Measurements from ENCODE around the gene TMEM131L.
"Not testable (repeated sequence)": the region's sequence is repeated elsewhere in the genome, so short reads cannot be mapped to it uniquely, and the experiment has no call there.

The TMEM131L gene

GRCh38 chr4:153450544-153450917 lies 15.6 kb upstream of the TMEM131L start:
- FAIRE-seq: no peak

- not testable (repeated sequence) for FAIRE-seq
Measured at GRCh38 chr4:153451145-153451544, 15.0 kb upstream of the TMEM131L start.

DNA sequence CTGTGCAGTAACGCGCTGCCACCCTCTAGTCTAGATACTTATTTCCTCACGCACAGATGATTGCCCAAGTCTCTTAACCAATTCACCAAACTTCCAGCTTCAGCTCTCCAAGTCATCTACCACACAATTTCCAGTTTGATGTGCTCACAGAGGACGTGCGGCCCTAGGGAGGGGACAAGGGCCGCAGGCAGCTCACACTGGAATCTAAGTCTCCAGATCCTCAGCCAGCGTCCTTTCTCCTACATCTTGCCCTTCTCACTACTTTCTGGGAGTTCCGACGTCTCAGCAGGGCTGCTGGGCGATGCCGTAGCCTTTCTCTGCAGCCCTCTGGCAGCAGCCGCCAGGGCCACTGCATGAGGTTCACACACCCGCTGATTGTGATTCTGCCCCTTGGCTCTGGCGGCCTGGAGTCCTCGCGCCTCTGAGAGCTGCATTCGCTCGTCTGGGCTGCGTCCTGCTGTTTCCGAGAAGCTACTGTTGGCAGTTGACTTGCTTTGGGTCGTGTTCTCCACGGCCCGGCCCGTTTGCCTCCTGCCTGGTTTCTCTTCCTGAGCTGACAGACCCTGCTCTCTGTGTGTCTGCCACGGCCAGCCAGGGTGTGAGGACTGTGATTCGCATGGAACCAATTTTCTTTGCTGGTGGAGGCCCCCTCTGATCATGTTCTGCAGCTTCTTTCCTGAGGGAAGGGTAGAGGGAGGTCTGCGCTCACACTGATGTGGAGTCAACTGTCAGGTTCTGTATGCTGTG lies 14.1 kb upstream of the TMEM131L start:
- FAIRE-seq: no peak

GRCh38 chr4:153452658-153453378 lies 13.3 kb upstream of the TMEM131L start:
- no peak for FAIRE-seq

DNA sequence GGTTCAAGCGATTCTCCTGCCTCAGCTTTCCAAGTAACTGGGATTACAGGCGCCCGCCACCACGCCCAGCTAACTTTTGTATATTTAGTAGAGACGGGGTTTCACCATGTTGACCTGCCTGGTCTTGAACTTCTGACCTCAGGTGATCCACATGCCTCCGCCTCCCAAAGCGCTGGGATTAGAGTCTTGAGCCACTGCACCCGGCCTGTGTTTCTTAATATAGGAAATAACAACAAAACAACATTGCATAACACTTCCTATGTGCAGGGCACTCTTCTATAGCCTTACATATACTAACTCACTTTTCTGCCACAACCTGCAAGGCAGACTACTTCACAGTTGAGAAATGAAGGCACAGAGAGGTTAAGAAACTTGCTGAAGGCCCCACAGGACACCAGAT lies 12.8 kb upstream of the TMEM131L start:
- FAIRE-seq: no peak

GRCh38 chr4:153458969-153459368 lies 7.2 kb upstream of the TMEM131L start:
- no peak for FAIRE-seq

GRCh38 chr4:153461549-153461948 lies 4.6 kb upstream of the TMEM131L start:
- FAIRE-seq: not testable (repeated sequence)

- no peak for FAIRE-seq
Measured at GRCh38 chr4:153464068-153464467, 2.1 kb upstream of the TMEM131L start.

GRCh38 chr4:153465140-153465539 lies 1.0 kb upstream of the TMEM131L start:
- FAIRE-seq: no peak

- no peak for FAIRE-seq
Measured at GRCh38 chr4:153465615-153466080, 512 bp upstream of the TMEM131L start.

- no peak for FAIRE-seq
Measured at GRCh38 chr4:153466949-153467896, 1.1 kb downstream of the TMEM131L start.

- FAIRE-seq: no peak
Measured at GRCh38 chr4:153467897-153468262, 1.7 kb downstream of the TMEM131L start.

DNA sequence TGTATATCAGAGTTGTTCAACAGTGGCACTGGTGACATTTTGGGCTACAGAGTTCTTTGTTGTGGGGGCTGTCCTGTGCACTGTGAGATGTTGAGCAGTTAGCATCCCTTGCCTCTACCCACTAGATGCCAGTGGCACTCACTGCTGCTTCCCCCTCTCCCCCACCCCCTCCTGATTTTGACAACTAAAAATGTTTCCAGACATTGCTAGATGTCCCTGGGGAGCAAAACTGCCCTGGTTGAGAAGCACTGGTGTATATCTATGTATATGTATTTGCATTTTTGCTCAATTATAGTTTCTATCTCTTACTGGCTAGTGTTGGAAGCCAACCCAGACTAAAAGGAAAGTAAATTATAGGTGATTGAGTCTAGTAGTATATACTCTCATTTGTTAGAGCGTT lies 2.4 kb downstream of the TMEM131L start:
- FAIRE-seq: no peak

DNA sequence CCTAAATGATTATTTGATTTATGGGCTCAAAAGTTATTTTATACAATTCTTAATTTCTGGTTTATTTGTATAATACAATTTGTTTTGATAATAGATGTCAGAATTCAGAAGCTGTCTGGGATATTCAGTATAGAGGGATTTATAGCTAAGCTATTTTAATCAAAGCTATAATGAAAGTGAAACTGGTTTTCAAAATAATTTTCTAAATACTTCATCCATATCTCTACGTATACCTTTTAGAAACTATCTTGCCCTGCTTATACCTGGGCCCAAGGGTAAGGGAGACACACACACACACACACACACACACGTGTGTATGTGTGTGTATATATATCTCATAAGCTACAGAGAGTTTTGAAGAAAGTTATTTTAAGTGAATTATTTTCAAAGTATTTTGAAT lies 2.9 kb downstream of the TMEM131L start:
- no peak for FAIRE-seq

DNA sequence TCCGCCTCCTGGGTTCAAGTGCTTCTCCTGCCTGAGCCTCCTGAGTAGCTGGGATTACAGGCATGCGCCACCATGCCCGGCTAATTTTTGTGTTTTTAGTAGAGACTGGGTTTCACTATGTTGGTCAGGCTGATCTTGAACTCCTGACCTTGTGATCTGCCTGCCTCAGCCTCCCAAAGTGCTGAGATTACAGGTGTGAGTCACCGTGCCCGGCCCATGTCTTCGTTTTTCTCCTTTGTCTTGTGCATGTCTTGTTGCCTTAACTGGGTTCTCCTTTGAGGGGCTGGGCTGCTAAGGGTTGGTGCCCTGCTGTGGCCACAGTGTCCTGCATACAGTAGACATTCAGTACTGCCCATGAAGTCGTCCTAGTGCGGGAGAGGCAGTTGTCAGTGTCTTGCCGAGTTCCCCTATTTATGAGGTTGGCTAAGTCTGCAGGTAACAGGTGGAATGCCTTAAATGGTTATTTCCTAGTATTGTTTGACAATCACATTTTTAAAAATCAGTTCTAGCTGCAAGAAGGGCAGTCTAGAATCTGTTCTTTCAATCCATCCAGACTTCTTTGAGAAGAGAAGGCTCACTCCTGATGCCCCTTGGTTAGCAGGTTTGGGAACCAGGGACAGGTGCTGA lies 5.0 kb downstream of the TMEM131L start:
- FAIRE-seq: not testable (repeated sequence)

DNA sequence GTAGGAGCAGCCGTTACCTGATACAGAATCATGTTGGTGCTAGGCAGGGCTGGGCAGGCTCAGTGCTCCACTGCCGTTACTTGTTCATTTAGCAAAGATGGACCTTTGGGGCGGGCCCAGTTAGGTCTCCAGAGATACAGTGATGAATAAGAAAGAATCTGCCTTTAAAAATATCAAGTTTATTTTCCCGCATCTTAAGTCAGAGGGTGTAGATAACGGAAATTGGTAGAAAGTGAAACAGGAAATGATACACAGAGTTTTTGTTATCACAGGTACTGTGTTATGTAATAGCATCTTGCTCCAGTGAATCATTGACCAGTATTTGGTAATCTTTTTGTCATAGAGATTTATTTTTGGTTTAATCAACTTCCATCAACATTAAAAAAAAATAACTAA lies 5.5 kb downstream of the TMEM131L start:
- FAIRE-seq: no peak

- no peak for FAIRE-seq
Measured at GRCh38 chr4:153472122-153473037, 6.2 kb downstream of the TMEM131L start.

- no peak for FAIRE-seq
Measured at GRCh38 chr4:153474251-153474650, 8.1 kb downstream of the TMEM131L start.

DNA sequence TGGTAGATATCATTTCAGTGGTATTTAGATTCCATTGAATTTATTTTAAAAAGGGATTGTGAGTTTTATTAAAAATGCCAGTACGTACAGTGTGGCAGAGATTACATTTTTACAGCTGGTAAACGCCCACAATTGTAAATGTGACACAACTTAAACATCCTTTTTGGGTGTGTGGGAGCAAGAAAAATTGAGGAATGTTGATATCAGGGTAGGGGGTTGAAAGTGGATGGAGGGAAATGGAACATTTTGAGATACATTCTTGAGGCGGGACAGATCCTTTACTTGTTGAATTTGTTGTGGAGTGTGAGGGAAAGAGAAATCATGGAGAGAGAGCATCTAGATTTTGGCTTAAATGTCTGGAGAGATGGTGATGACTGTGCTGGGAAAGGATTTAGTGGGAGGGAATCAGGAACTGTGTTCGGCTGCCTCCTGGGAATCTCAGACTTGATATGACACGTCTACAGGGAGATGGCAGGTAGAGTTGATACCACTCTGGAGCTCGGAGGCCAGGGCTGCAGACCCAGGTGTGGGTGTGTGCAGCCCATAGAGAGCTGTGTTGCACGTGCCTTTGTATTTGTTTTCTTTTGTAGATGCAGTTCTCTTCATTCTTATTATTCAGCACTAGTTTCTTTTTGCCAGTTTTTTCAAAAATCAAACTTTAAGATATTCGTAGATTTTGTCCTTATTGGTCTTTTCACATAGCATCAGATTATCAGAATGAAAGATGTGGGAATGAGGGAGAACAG lies 10.8 kb downstream of the TMEM131L start:
- no peak for FAIRE-seq

DNA sequence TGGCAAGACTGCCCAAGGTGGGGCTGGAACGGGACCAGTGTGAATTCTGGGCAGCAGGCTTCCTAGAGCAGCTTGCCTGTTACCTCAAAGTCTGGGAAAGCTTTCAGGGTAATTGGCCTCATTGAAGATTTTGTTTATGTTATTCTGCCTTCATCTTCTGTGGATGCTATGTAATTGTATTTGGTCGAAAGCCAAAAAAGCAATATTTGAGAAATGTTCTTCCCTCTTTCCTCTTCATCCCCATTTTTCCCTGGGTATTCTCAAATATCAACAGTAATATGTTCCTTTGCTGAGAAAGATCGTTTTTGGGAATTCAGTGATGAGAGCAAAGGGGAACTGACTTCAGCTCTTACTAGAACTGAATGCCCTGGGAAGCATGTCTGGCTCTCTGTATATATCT lies 12.9 kb downstream of the TMEM131L start:
- no peak for FAIRE-seq

- FAIRE-seq: no peak
Measured at GRCh38 chr4:153480704-153481103, 14.5 kb downstream of the TMEM131L start.
